ENCODE results near the gene APLP2.

The APLP2 gene

DNA sequence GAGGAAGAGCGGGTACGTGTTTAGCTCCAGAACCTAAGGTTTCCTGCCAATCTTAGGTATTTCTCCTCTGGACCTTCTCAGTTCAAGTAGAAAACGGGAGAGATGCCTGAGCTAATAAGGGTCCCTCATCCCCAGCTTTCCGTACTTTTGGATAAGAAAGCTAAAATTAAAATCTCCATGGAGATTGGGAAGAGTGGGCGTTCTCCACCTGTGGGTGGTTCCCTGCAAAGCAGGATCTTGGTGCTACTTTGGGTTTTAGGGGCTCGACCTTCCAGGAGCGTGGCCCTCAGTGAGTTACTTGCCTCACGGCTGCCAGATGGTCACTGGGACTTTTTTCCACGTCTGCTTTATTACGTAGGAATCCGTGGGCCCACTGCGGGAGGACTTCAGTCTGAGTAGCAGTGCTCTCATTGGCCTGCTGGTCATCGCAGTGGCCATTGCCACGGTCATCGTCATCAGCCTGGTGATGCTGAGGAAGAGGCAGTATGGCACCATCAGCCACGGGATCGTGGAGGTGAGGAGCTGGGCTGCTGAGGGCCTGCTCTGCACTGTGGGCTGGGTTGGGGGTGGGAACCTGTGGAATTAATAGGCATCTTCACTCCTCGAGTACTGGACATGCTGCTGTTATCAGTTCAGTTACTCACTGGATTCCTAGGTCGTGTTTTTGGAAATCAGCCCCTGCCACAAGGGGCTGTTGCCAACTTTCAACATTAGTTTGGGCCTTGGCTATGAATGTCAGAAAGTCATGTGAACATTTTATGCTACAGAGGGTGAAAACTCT lies 72.1 kb downstream of the APLP2 start:
- DNase-seq = no peak
- Histone ChIP-seq H3K4me2 (ENCODE audit: low read length) (no peak overlapping the region), H3K18ac (ENCODE audit: low read length) (no peak overlapping the region), H3K56ac (ENCODE audit: low read length) (no peak overlapping the region), H4K8ac (ENCODE audit: low read depth, low read length) (no peak overlapping the region), H3K4me1 (ENCODE audit: control insufficient read depth, low read depth, low read length) (no peaks in the 10 kb centered on the region), H3K9ac (ENCODE audit: low read length) (no peak overlapping the region), H3K79me2 (ENCODE audit: control insufficient read depth, insufficient read depth, low read length) (no peaks in the 10 kb centered on the region), H2BK120ac (ENCODE audit: low read depth, low read length) (no peak overlapping the region), H2BK15ac (replicated peaks; ENCODE audit: low read depth) (no peak overlapping the region), H3K23ac (ENCODE audit: low read length) (no peak overlapping the region), H3K27ac (ENCODE audit: low read depth, low read length) (no peak overlapping the region), H3K4me3 (ENCODE audit: low read length) (no peak overlapping the region), H3K36me3 (ENCODE audit: control insufficient read depth, insufficient read depth, low read length) (peaks cover 12% of the 10 kb centered on the region), H4K5ac (ENCODE audit: low read length) (no peak overlapping the region), H3K4ac (ENCODE audit: low read depth, low read length) (no peak overlapping the region), H3K27me3 (ENCODE audit: insufficient read depth, low read length, poor library complexity) (no peaks in the 10 kb centered on the region), H3K79me1 (ENCODE audit: low read length) (no peaks in the 10 kb centered on the region), H2AK5ac (ENCODE audit: low read length) (no peak overlapping the region), H2BK5ac (ENCODE audit: low read length) (no peak overlapping the region)
- no CpG with 5 or more reads among the region's 19 CpGs for WGBS (ENCODE audit: extremely low coverage, insufficient coverage, low lambda C conversion rate)

DNA sequence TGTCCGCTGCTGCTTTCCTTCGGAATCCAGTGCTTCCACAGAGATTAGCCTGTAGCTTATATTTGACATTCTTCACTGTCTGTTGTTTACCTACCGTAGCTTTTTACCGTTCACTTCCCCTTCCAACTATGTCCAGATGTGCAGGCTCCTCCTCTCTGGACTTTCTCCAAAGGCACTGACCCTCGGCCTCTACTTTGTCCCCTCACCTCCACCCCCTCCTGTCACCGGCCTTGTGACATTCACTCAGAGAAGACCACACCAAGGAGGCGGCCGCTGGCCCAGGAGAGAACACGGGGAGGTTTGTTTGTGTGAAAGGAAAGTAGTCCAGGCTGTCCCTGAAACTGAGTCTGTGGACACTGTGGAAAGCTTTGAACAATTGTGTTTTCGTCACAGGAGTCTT lies 74.4 kb downstream of the APLP2 start:
- H4K8ac ChIP-seq (ENCODE audit: low read depth, low read length) = no peak overlapping the region
- H3K18ac ChIP-seq (ENCODE audit: low read length) = no peak overlapping the region
- no peaks in the 10 kb centered on the region for H3K27me3 ChIP-seq (ENCODE audit: insufficient read depth, low read length, poor library complexity)
- no peaks in the 10 kb centered on the region for H3K4me1 ChIP-seq (ENCODE audit: control insufficient read depth, low read depth, low read length)
- H3K4me3 ChIP-seq (ENCODE audit: low read length) = no peak overlapping the region
- H2BK120ac ChIP-seq (ENCODE audit: low read depth, low read length) = no peak overlapping the region
- no peak overlapping the region for H3K4ac ChIP-seq (ENCODE audit: low read depth, low read length)
- whole genome bisulfite sequencing (ENCODE audit: extremely low coverage, insufficient coverage, low lambda C conversion rate) = no CpG with 5 or more reads among the region's 10 CpGs
- no peak overlapping the region for H4K5ac ChIP-seq (ENCODE audit: low read length)
- no peak overlapping the region for H3K27ac ChIP-seq (ENCODE audit: low read depth, low read length)
- H3K9ac ChIP-seq (ENCODE audit: low read length) = no peak overlapping the region
- H3K79me1 ChIP-seq (ENCODE audit: low read length) = no peaks in the 10 kb centered on the region
- H3K79me2 ChIP-seq (ENCODE audit: control insufficient read depth, insufficient read depth, low read length) = no peaks in the 10 kb centered on the region
- H2AK5ac ChIP-seq (ENCODE audit: low read length) = no peak overlapping the region
- H3K23ac ChIP-seq (ENCODE audit: low read length) = no peak overlapping the region
- no peak overlapping the region for H2BK15ac ChIP-seq (replicated peaks; ENCODE audit: low read depth)
- no peak overlapping the region for H2BK5ac ChIP-seq (ENCODE audit: low read length)
- H3K56ac ChIP-seq (ENCODE audit: low read length) = no peak overlapping the region
- peaks cover 12% of the 10 kb centered on the region for H3K36me3 ChIP-seq (ENCODE audit: control insufficient read depth, insufficient read depth, low read length)
- H3K4me2 ChIP-seq (ENCODE audit: low read length) = no peak overlapping the region
- no peak for DNase-seq

GRCh38 chr11:130144861-130145281 lies 75.2 kb downstream of the APLP2 start:
- Histone ChIP-seq H3K4me3 (ENCODE audit: low read length) (no peak overlapping the region), H3K79me2 (ENCODE audit: control insufficient read depth, insufficient read depth, low read length) (no peaks in the 10 kb centered on the region), H3K4me2 (ENCODE audit: low read length) (no peak overlapping the region), H3K9ac (ENCODE audit: low read length) (no peak overlapping the region), H2AK5ac (ENCODE audit: low read length) (no peak overlapping the region), H2BK120ac (ENCODE audit: low read depth, low read length) (no peak overlapping the region), H3K79me1 (ENCODE audit: low read length) (no peaks in the 10 kb centered on the region), H3K56ac (ENCODE audit: low read length) (no peak overlapping the region), H2BK5ac (ENCODE audit: low read length) (no peak overlapping the region), H4K8ac (ENCODE audit: low read depth, low read length) (no peak overlapping the region), H3K4me1 (ENCODE audit: control insufficient read depth, low read depth, low read length) (no peaks in the 10 kb centered on the region), H3K36me3 (ENCODE audit: control insufficient read depth, insufficient read depth, low read length) (peaks cover 12% of the 10 kb centered on the region), H3K23ac (ENCODE audit: low read length) (no peak overlapping the region), H3K18ac (ENCODE audit: low read length) (no peak overlapping the region), H3K27ac (ENCODE audit: low read depth, low read length) (no peak overlapping the region), H2BK15ac (replicated peaks; ENCODE audit: low read depth) (no peak overlapping the region), H3K27me3 (ENCODE audit: insufficient read depth, low read length, poor library complexity) (no peaks in the 10 kb centered on the region), H3K4ac (ENCODE audit: low read depth, low read length) (no peak overlapping the region), H4K5ac (ENCODE audit: low read length) (no peak overlapping the region)
- no CpG with 5 or more reads among the region's 7 CpGs for WGBS (ENCODE audit: extremely low coverage, insufficient coverage, low lambda C conversion rate)
- DNase-seq = peak; percentile 86

DNA sequence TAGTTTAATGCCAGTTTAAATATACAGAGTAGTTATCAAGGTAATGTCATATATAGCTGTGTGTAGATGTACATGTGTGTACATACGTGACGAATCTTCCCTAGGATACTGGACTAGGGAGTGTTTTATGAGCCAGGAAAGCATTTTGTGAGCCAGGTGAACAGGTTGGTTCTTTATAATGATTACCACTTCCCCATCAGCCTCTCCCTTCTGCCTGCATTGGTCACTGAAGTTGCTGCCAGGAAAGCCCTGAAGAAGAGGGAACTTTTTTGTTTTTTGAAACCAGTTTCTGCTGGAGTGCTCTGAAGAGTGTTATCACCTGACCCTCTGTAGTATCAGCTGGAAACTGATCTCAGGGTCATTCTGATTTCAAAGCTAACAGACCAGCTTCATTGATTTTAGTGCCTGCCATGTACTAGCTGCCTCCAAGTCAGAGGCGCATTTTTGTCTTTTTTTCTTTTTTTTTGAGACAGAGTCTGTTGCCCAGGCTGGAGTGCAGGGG lies 75.7 kb downstream of the APLP2 start:
- Histone ChIP-seq H2BK120ac (ENCODE audit: low read depth, low read length) (no peak overlapping the region), H4K8ac (ENCODE audit: low read depth, low read length) (no peak overlapping the region), H4K5ac (ENCODE audit: low read length) (no peak overlapping the region), H3K4me2 (ENCODE audit: low read length) (no peak overlapping the region), H3K27me3 (ENCODE audit: insufficient read depth, low read length, poor library complexity) (no peaks in the 10 kb centered on the region), H3K79me2 (ENCODE audit: control insufficient read depth, insufficient read depth, low read length) (no peaks in the 10 kb centered on the region), H3K18ac (ENCODE audit: low read length) (no peak overlapping the region), H3K56ac (ENCODE audit: low read length) (no peak overlapping the region), H3K23ac (ENCODE audit: low read length) (no peak overlapping the region), H2AK5ac (ENCODE audit: low read length) (no peak overlapping the region), H2BK15ac (replicated peaks; ENCODE audit: low read depth) (no peak overlapping the region), H3K79me1 (ENCODE audit: low read length) (no peaks in the 10 kb centered on the region), H2BK5ac (ENCODE audit: low read length) (no peak overlapping the region), H3K4me1 (ENCODE audit: control insufficient read depth, low read depth, low read length) (no peaks in the 10 kb centered on the region), H3K36me3 (ENCODE audit: control insufficient read depth, insufficient read depth, low read length) (peaks cover 10% of the 10 kb centered on the region), H3K27ac (ENCODE audit: low read depth, low read length) (no peak overlapping the region), H3K4me3 (ENCODE audit: low read length) (no peak overlapping the region), H3K9ac (ENCODE audit: low read length) (no peak overlapping the region), H3K4ac (ENCODE audit: low read depth, low read length) (no peak overlapping the region)
- WGBS (ENCODE audit: extremely low coverage, insufficient coverage, low lambda C conversion rate) = no CpG with 5 or more reads among the region's 3 CpGs
- no peak for DNase-seq

- Histone ChIP-seq H3K18ac (ENCODE audit: low read length) (no peak overlapping the region), H2BK120ac (ENCODE audit: low read depth, low read length) (no peak overlapping the region), H3K9ac (ENCODE audit: low read length) (no peak overlapping the region), H3K27me3 (ENCODE audit: insufficient read depth, low read length, poor library complexity) (no peaks in the 10 kb centered on the region), H3K4me1 (ENCODE audit: control insufficient read depth, low read depth, low read length) (no peaks in the 10 kb centered on the region), H2AK5ac (ENCODE audit: low read length) (no peak overlapping the region), H2BK15ac (replicated peaks; ENCODE audit: low read depth) (no peak overlapping the region), H3K56ac (ENCODE audit: low read length) (no peak overlapping the region), H3K4me3 (ENCODE audit: low read length) (no peak overlapping the region), H3K4ac (ENCODE audit: low read depth, low read length) (no peak overlapping the region), H3K79me1 (ENCODE audit: low read length) (no peaks in the 10 kb centered on the region), H4K5ac (ENCODE audit: low read length) (no peak overlapping the region), H3K36me3 (ENCODE audit: control insufficient read depth, insufficient read depth, low read length) (peaks cover 8% of the 10 kb centered on the region), H3K4me2 (ENCODE audit: low read length) (no peak overlapping the region), H2BK5ac (ENCODE audit: low read length) (no peak overlapping the region), H4K8ac (ENCODE audit: low read depth, low read length) (no peak overlapping the region), H3K27ac (ENCODE audit: low read depth, low read length) (no peak overlapping the region), H3K79me2 (ENCODE audit: control insufficient read depth, insufficient read depth, low read length) (no peaks in the 10 kb centered on the region), H3K23ac (ENCODE audit: low read length) (no peak overlapping the region)
- peak; percentile 95 for DNase-seq
- no CpG with 5 or more reads among the region's 15 CpGs for WGBS (ENCODE audit: extremely low coverage, insufficient coverage, low lambda C conversion rate)
Measured at GRCh38 chr11:130145975-130146776, 76.5 kb downstream of the APLP2 start.

Measured in mesendoderm (in vitro differentiated cells).